GM18499 (cell line): Measurements from ENCODE around the gene TRIM14.

Experiments
- ATAC-seq: cut with Tn5 transposase; IDR thresholded peaks from one replicate; pipeline ENCODE4 v1.9.1; 2021; ENCODE audit warnings: moderate number of reproducible peaks; ENCODE audit not compliant: insufficient read depth, unreplicated experiment

The TRIM14 gene

GRCh38 chr9:98118640-98119601 lies at the start of gene TRIM14:
TSS of gene TRIM14 (minus strand) at chr9:98119222. CDS start at chr9:98119188, 34 bp downstream.
- no peak for ATAC-seq

GRCh38 chr9:98168153-98168780 lies 49.2 kb upstream of the TRIM14 start:
- no peak for ATAC-seq

- ATAC-seq = no peak
These were observed 45.9 kb upstream of the TRIM14 start for GRCh38 chr9:98164912-98165311.

GRCh38 chr9:98162613-98163012 lies 43.6 kb upstream of the TRIM14 start:
- ATAC-seq = no peak

GRCh38 chr9:98161851-98162250 lies 42.8 kb upstream of the TRIM14 start:
- no peak for ATAC-seq

- ATAC-seq = no peak
These were observed 40.8 kb upstream of the TRIM14 start for GRCh38 chr9:98159790-98160189.

GRCh38 chr9:98159301-98159700 lies 40.3 kb upstream of the TRIM14 start:
- ATAC-seq = no peak

GRCh38 chr9:98158071-98158831 lies 39.2 kb upstream of the TRIM14 start:
- ATAC-seq = no peak

- no peak for ATAC-seq
These were observed 38.4 kb upstream of the TRIM14 start for GRCh38 chr9:98157372-98157771.

- no peak for ATAC-seq
These were observed 35.7 kb upstream of the TRIM14 start for GRCh38 chr9:98154678-98155077.

GRCh38 chr9:98152526-98152925 lies 33.5 kb upstream of the TRIM14 start:
- ATAC-seq = no peak

- ATAC-seq = no peak
These were observed 31.7 kb upstream of the TRIM14 start for GRCh38 chr9:98150721-98151120.

GRCh38 chr9:98150164-98150563 lies 31.1 kb upstream of the TRIM14 start:
- ATAC-seq = no peak

GRCh38 chr9:98149422-98149821 lies 30.4 kb upstream of the TRIM14 start:
- no peak for ATAC-seq

- ATAC-seq = no peak
These were observed 29.5 kb upstream of the TRIM14 start for GRCh38 chr9:98148486-98148885.

GRCh38 chr9:98147582-98147981 lies 28.6 kb upstream of the TRIM14 start:
- ATAC-seq = no peak

GRCh38 chr9:98146101-98146991 lies 27.3 kb upstream of the TRIM14 start:
- no peak for ATAC-seq

GRCh38 chr9:98144631-98145030 lies 25.6 kb upstream of the TRIM14 start:
- no peak for ATAC-seq

- ATAC-seq = no peak
These were observed 25.1 kb upstream of the TRIM14 start for GRCh38 chr9:98144076-98144475.

GRCh38 chr9:98142925-98143481 lies 24.0 kb upstream of the TRIM14 start:
- ATAC-seq = no peak
